Vagina (tissue), 2 donors: Measurements from ENCODE around the gene PDYN.

Experiments
- POLR2A ChIP-seq, 2 donors: fragments of 450-650 bp; IDR thresholded peaks; one replicate each; pipeline ENCODE4 v1.6.1; 2017; ENCODE audit warnings: antibody characterized with exemption in 2 of 2, mild to moderate bottlenecking in 2 of 2, moderate library complexity in 2 of 2
- POLR2AphosphoS5 ChIP-seq, 2 donors: sonication (generic); formaldehyde crosslinking; IDR thresholded peaks; one replicate each; pipeline ENCODE4 v1.9.0; 2017; ENCODE audit warnings: antibody characterized with exemption in 2 of 2, mild to moderate bottlenecking in 2 of 2, low read depth in 1 of 2; ENCODE audit not compliant: insufficient read depth in 1 of 2
- TF ChIP-seq, protein P1 (sequence below), 3 experiments: fragments of 450-650 bp in 2 of 3; fragments of 200-600 bp in 1 of 3; sonication (generic) in 1 of 3; IDR thresholded peaks; one replicate each; pipeline ENCODE4 v1.5.1; 2017 to 2019; ENCODE audit warnings: antibody characterized with exemption in 3 of 3, mild to moderate bottlenecking in 2 of 3, moderate library complexity in 2 of 3

DNA sequence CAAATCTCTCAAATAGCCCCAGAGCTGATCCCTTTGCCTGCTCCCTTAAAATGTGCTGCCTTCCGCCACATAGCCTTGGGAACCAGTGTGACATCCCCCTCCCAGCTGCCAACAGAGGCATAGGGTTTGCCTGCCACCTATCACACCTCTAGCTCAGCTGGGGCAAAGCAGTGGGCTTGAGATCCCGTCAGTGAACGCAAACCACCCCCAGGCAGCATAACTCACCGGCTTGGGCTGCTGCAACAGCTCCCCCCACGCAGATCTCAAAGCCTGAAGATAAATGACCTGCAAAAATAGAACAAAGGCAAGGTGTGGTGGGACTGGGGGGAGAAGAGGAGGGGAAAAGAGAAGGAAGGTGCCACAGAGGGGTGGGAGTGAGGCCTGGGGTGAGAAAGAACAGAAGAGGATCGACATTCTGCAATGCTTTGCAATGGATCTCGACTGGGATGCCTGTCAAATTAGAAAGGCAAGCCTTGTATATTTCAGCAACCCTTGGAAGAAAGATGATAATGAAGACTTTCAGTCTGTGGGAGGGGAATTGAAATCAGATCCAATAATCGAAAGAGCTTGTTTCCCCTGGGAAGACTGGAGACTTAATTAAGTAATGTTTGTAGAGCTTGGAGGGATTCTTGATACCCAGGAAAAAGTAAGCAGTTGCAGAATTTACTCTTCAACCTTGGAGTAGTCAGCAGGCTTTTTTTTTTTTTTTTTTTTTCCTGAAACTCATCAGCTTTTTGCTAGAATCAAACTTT, 1.3 kb downstream of the PDYN start:
- TF ChIP-seq, protein P1, sequence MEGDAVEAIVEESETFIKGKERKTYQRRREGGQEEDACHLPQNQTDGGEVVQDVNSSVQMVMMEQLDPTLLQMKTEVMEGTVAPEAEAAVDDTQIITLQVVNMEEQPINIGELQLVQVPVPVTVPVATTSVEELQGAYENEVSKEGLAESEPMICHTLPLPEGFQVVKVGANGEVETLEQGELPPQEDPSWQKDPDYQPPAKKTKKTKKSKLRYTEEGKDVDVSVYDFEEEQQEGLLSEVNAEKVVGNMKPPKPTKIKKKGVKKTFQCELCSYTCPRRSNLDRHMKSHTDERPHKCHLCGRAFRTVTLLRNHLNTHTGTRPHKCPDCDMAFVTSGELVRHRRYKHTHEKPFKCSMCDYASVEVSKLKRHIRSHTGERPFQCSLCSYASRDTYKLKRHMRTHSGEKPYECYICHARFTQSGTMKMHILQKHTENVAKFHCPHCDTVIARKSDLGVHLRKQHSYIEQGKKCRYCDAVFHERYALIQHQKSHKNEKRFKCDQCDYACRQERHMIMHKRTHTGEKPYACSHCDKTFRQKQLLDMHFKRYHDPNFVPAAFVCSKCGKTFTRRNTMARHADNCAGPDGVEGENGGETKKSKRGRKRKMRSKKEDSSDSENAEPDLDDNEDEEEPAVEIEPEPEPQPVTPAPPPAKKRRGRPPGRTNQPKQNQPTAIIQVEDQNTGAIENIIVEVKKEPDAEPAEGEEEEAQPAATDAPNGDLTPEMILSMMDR (IDR thresholded peaks at IDR 0.05) = no peak
- TF ChIP-seq POLR2A (IDR thresholded peaks at IDR 0.05) (no peak), POLR2AphosphoS5 (IDR thresholded peaks at IDR 0.05; ENCODE audit: insufficient read depth in 1 of 2, low read depth in 1 of 2) (no peak)
